GM13977 (cell line): ENCODE data around the gene KAT14.
"Not testable (repeated sequence)": the region's sequence is repeated elsewhere in the genome, so short reads cannot be mapped to it uniquely, and the experiment has no call there.

Experiments
- DNase-seq: peaks from one replicate; pipeline ENCODE4 v3.0.0; 2012; ENCODE audit warnings: low spot score
- in situ Hi-C: fragments of 300-500 bp; cut with MboI; formaldehyde crosslinking; loops from one replicate; pipeline ENCODE4 v1.12.0; 2022; ENCODE audit warnings: low sequenced_read_pairs, low pct_unique_long_range_greater_than_20kb, mixed read lengths, inconsistent platforms; ENCODE audit not compliant: unreplicated experiment
- TF ChIP-seq, protein P1 (sequence below): IDR thresholded peaks from 2 replicates; pipeline ENCODE4 v1.5.1; 2012; ENCODE audit warnings: mild to moderate bottlenecking, control low read depth; ENCODE audit not compliant: insufficient read depth; ENCODE audit errors: extremely low read depth, missing control alignments

The KAT14 gene

DNA sequence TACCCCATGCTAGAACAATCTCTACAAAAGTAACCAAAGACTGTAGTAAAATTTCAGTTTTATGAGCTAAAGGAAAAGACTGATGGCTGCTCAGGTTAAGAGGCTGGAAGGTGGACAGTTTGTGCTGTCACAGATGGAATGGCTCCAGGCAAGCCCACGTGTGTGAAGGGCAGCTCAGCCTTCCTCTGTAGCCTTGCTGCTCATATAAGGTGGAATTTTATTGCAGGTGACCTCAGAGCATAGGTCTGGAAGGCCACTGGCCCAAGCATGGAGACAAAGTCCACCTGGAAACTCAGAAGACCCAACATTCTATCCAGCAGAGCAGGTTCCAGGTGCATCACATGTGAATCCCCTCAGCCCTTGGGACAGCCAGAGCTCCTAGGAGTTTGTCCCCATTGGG is 53.6 kb downstream of the KAT14 start:
- TF ChIP-seq, protein P1, sequence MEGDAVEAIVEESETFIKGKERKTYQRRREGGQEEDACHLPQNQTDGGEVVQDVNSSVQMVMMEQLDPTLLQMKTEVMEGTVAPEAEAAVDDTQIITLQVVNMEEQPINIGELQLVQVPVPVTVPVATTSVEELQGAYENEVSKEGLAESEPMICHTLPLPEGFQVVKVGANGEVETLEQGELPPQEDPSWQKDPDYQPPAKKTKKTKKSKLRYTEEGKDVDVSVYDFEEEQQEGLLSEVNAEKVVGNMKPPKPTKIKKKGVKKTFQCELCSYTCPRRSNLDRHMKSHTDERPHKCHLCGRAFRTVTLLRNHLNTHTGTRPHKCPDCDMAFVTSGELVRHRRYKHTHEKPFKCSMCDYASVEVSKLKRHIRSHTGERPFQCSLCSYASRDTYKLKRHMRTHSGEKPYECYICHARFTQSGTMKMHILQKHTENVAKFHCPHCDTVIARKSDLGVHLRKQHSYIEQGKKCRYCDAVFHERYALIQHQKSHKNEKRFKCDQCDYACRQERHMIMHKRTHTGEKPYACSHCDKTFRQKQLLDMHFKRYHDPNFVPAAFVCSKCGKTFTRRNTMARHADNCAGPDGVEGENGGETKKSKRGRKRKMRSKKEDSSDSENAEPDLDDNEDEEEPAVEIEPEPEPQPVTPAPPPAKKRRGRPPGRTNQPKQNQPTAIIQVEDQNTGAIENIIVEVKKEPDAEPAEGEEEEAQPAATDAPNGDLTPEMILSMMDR: no peak
- no peak for DNase-seq
- in situ Hi-C loops: no loop called here

DNA sequence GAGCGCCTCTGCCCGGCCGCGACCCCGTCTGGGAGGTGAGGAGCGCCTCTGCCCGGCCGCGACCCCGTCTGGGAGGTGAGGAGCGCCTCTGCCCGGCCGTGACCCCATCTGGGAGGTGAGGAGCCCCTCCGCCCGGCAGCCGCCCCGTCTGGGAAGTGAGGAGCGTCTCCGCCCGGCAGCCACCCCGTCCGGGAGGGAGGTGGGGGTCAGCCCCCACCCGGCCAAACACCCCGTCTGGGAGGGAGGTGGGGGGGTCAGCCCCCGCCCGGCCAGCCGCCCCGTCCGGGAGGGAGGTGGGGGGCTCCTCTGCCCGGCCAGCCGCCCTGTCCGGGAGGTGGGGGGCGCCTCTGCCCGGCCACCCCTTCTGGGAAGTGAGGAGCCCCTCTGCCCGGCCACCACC is 56.8 kb downstream of the KAT14 start:
- in situ Hi-C loops: not testable (repeated sequence)

DNA sequence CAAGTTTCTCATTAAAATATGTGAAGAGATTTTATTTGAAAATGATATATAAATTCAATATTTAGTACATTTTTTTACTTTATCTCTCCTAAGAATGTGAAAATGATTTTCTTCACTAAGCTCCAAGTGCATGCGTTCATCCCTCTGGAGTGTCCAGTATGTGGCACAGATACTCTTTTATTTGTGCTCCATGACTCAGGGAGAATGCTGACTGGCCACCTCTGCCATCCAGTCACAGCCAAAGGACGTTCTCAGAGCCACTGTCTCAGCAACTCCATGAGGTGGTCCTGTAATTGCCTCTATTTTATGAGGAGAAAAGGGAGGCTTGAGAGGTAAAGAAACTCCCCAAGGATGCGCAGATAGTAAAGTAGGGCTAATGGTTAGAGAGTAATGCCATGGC is 58.3 kb downstream of the KAT14 start:
- DNase-seq: no peak
- TF ChIP-seq, protein P1: no peak
- in situ Hi-C loops: no loop called here

More for the DNA sequence above, 56.8 kb downstream of the KAT14 start:
- not testable (repeated sequence) for DNase-seq

DNA sequence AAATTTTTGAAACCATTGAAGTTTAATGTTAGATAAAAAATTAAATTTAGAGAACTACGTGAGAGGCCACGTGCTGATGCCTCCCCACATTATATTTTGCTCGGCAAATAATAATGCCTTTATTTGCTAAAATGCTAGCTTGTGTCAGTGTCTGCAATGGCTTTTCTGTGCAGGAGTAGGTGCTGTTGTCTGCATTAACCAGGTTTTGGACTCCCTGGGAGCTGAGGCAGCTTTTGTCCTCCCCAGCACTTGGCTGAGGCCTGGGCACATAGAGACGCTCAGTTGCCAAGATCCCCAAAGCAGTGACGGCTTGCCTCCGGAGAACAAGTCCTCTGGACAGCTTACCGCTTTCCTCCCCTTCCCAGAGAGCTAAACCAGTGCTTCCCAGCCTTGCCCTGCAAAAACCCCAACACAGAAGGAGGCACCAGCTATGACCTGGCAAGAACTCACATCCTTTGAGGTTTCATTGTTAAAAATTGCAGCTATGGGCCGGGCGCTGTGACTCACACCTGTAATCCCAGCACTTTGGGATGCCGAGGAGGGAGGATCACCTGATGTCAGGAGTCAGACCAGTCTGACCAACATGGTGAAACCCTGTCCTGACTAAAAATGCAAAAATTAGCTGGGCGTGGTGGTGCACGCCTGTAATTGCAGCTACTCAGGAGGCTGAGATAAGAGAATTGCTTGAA is 59.9 kb downstream of the KAT14 start:
- TF ChIP-seq, protein P1: no peak
- no peak for DNase-seq
- in situ Hi-C loops: no loop called here

DNA sequence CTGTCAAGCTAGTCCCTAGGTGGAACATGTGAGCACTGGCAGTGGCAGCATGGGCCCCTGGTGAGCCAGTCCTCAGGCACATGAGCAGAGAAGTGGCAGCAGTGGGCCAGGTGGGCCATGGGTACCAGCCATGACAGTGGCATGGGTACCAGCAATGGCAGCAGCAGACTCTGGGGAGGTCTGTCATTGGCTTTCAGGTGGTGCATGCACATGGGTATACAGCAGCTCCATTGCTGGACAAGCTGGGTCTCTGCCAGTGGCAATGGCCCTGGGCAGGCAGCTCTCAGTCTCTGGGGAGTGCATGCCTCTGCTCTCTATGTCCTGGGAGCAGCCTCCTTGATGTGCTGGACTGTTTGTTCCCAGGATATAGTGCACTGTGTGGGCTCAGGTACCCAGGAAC is 65.3 kb downstream of the KAT14 start:
- TF ChIP-seq, protein P1: no peak
- in situ Hi-C loops: no loop called here
- no peak for DNase-seq

DNA sequence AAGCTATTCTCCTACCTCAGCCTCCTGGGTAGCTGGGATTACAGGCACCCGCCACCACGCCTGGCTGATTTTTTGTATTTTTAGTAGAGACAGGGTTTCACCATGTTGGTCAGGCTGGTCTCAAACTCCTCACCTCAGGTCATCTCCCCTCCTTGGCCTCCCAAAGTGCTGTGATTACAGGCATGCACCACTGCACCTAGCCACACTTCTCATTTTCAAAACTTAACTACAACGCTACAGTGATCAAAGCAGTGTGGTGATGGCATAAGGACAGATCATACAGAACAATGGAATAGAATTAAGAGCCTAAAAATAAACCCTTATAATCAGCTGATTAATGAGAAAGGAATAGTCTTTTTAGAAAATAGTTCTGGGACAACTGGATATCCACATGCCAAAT is 66.0 kb downstream of the KAT14 start:
- in situ Hi-C loops, DNase-seq: not testable (repeated sequence)

DNA sequence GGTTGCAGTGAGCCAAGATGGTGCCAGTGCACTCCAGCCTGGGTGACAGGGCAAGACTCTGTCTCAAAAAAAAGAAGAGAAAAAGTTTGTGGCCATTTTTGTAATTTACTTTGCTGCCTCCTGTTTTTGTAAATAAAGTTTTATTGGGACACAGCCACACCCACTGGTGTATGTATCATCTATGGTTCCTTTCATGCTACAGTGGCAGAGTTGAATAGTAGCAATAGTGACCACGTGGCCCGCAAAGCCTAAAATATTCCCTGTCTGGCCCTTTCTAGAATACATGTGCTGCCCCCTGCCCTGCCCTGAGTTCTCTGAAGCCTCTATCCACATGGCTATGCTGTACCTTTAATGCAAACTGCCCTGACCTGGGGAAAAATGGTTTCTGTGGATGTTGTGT is 75.3 kb downstream of the KAT14 start:
- TF ChIP-seq, protein P1: no peak
- in situ Hi-C loops: no loop called here
- DNase-seq: no peak

DNA sequence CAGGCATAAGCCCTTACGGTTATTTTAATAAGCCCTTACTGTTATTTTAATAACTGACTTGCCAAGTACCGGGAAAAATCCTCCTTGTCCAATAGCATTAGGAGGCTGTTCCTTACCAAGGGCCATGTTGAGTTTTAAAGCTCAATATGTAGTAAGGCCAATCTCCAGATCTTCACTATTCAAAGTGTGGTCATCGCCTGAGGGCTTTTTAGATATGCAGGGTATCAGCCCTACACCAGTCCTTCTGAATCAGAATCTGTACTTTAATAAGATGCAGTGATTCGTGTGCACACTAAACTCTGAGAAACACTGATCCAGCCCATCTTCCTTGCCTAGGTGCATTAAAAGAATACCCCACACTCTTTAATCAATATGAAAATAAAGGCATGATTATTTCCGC is 77.9 kb downstream of the KAT14 start:
- DNase-seq: no peak
- TF ChIP-seq, protein P1: no peak
- in situ Hi-C loops: no loop called here
